Measurements from ENCODE around the gene RASGEF1B.

- no peak for TF ChIP-seq CTCF (IDR thresholded peaks at IDR 0.05)
- TF ChIP-seq RFX5 (IDR thresholded peaks at IDR 0.05) = no peak
Measured at GRCh38 chr4:81519427-81519773, 47.7 kb upstream of the RASGEF1B start.

Measured in A549 (cell line).